Neuronal stem cell (in vitro differentiated cells): ENCODE measurements around the gene TFAP2B.

Source experiments
- DNase-seq: peaks from one replicate; pipeline ENCODE4 v3.0.0-alpha.2; 2013; ENCODE audit warnings: low spot score
- H2AFZ ChIP-seq: one replicate; pipeline ENCODE4 v1.6.1; 2013; ENCODE audit warnings: mild to moderate bottlenecking, low read length, inconsistent platforms
- H2AK5ac ChIP-seq: 2 replicates; pipeline ENCODE4 v1.6.1; 2013; ENCODE audit warnings: low read depth, mild to moderate bottlenecking, inconsistent platforms, low read length, moderate library complexity, mixed read lengths
- H2BK120ac ChIP-seq: 2 replicates; pipeline ENCODE4 v1.6.1; 2013; ENCODE audit warnings: low read depth, mild to moderate bottlenecking, inconsistent platforms, low read length, moderate library complexity, mixed read lengths
- H2BK12ac ChIP-seq: one replicate; pipeline ENCODE4 v1.6.1; 2013; ENCODE audit warnings: low read length, inconsistent platforms
- H2BK15ac ChIP-seq: 2 replicates; pipeline ENCODE4 v1.6.1; 2013; ENCODE audit warnings: mild to moderate bottlenecking, low read length, inconsistent platforms, mixed read lengths
- H2BK5ac ChIP-seq: one replicate; pipeline ENCODE4 v1.6.1; 2013; ENCODE audit warnings: inconsistent platforms, mild to moderate bottlenecking, low read length, moderate library complexity
- H3K14ac ChIP-seq: one replicate; pipeline ENCODE4 v1.6.1; 2013; ENCODE audit warnings: low read length, inconsistent platforms
- H3K18ac ChIP-seq: 2 replicates; pipeline ENCODE4 v1.6.1; 2013; ENCODE audit warnings: low read length, inconsistent platforms
- H3K23ac ChIP-seq: 2 replicates; pipeline ENCODE4 v1.6.1; 2013; ENCODE audit warnings: low read depth, mild to moderate bottlenecking, mixed read lengths, low read length, inconsistent platforms; ENCODE audit not compliant: poor library complexity
- H3K27ac ChIP-seq: replicated peaks from 3 replicates; pipeline ENCODE4 v1.5.1; 2013; ENCODE audit warnings: low read length, inconsistent platforms
- H3K27me3 ChIP-seq, 3 experiments: 2 replicates each; pipeline ENCODE4 v1.6.1; 2013; ENCODE audit warnings: low read length in 3 of 3, mild to moderate bottlenecking in 2 of 3, inconsistent platforms in 1 of 3, low read depth in 1 of 3, mixed read lengths in 1 of 3, moderate library complexity in 1 of 3; ENCODE audit not compliant: control insufficient read depth in 3 of 3, insufficient read depth in 3 of 3
- H3K36me3 ChIP-seq, 2 donors: replicated peaks in 1 of 2; 2 replicates each; pipeline ENCODE4 v1.6.1; 2013; ENCODE audit warnings: low read length in 2 of 2; ENCODE audit not compliant: control insufficient read depth in 2 of 2, insufficient read depth in 2 of 2
- H3K4ac ChIP-seq: 2 replicates; pipeline ENCODE4 v1.6.1; 2013; ENCODE audit warnings: inconsistent platforms, mild to moderate bottlenecking, low read length, moderate library complexity
- H3K4me1 ChIP-seq, 2 donors: 1 replicate in 1 of 2; 2 replicates in 1 of 2; pipeline ENCODE4 v1.6.1; 2013; ENCODE audit warnings: low read length in 2 of 2, low read depth in 1 of 2; ENCODE audit not compliant: control insufficient read depth in 2 of 2, insufficient read depth in 1 of 2
- H3K4me2 ChIP-seq: one replicate; pipeline ENCODE4 v1.6.1; 2013; ENCODE audit warnings: mild to moderate bottlenecking, low read length, inconsistent platforms; ENCODE audit not compliant: insufficient read depth, poor library complexity, severe bottlenecking
- H3K4me3 ChIP-seq, 2 donors: 2 replicates each; pipeline ENCODE4 v1.5.1; 2013; ENCODE audit warnings: low read length in 2 of 2, mild to moderate bottlenecking in 2 of 2, inconsistent platforms in 1 of 2, moderate library complexity in 1 of 2
- H3K79me1 ChIP-seq: one replicate; pipeline ENCODE4 v1.6.1; 2013; ENCODE audit warnings: low read depth, mild to moderate bottlenecking, inconsistent platforms, low read length, moderate library complexity
- H3K9ac ChIP-seq: one replicate; pipeline ENCODE4 v1.6.1; 2013; ENCODE audit warnings: mild to moderate bottlenecking, low read depth, low read length, inconsistent platforms; ENCODE audit not compliant: poor library complexity
- H3K9me3 ChIP-seq, 2 donors: replicated peaks in 1 of 2; 2 replicates each; pipeline versions ENCODE3 to v1.6.1; 2013; ENCODE audit warnings: low read length in 2 of 2, mild to moderate bottlenecking in 2 of 2, inconsistent platforms in 1 of 2, low read depth in 1 of 2, mixed read lengths in 1 of 2, moderate library complexity in 1 of 2; ENCODE audit not compliant: control insufficient read depth in 2 of 2, insufficient read depth in 1 of 2
- H4K8ac ChIP-seq: one replicate; pipeline ENCODE4 v1.6.1; 2013; ENCODE audit warnings: low read depth, mild to moderate bottlenecking, inconsistent platforms, low read length, moderate library complexity
- H4K91ac ChIP-seq: one replicate; pipeline ENCODE4 v1.6.1; 2013; ENCODE audit warnings: low read length, low read depth, mild to moderate bottlenecking, inconsistent platforms; ENCODE audit not compliant: poor library complexity
- WGBS, 2 donors: extraction: QIAGEN DNeasy Blood & Tissue Kit; methylation state at CpG; one replicate each; pipeline ENCODE4 v1.1.7; 2013; ENCODE audit warnings: missing lambda C conversion rate in 2 of 2, mixed read lengths in 1 of 2; ENCODE audit not compliant: insufficient read length in 2 of 2, insufficient replicate concordance in 1 of 2; ENCODE audit errors: extremely low coverage in 2 of 2; 5-methylcytosine and 5-hydroxymethylcytosine counted together

TFAP2B gene

GRCh38 chr6:50817646-50817950 is 1.1 kb upstream of the TFAP2B start:
- Histone ChIP-seq H4K91ac (no peak overlapping the region), H3K79me1 (no peaks in the 10 kb centered on the region), H3K18ac (no peak overlapping the region), H3K14ac (no peak overlapping the region), H3K23ac (no peak overlapping the region), H2BK12ac (no peak overlapping the region), H3K27me3 (peaks cover 23 to 69% (median 55%) of the 10 kb centered on the region in 3 experiments), H3K36me3 (no peaks in the 10 kb centered on the region), H3K4me1 (peaks cover 4 to 9% of the 10 kb centered on the region in 2 donors), H3K27ac (no peak overlapping the region), H2AFZ (no peak overlapping the region), H3K4ac (no peak overlapping the region), H3K9me3 (no peaks in the 10 kb centered on the region), H2BK5ac (no peak overlapping the region), H3K9ac (no peak overlapping the region), H2AK5ac (no peak overlapping the region), H3K4me2 (no peak overlapping the region), H3K4me3 (no peak overlapping the region), H2BK15ac (no peak overlapping the region), H2BK120ac (no peak overlapping the region), H4K8ac (no peak overlapping the region)
- no peak for DNase-seq
- no CpG with 5 or more reads among the region's 2 CpGs for WGBS, 2 donors

GRCh38 chr6:50818020-50818419 is 651 bp upstream of the TFAP2B start:
- Histone ChIP-seq H3K79me1 (no peaks in the 10 kb centered on the region), H3K4me2 (no peak overlapping the region), H3K27ac (no peak overlapping the region), H3K4ac (no peak overlapping the region), H3K27me3 (peaks cover 23 to 73% (median 60%) of the 10 kb centered on the region in 3 experiments), H3K4me3 (no peak overlapping the region), H3K9ac (no peak overlapping the region), H3K36me3 (no peaks in the 10 kb centered on the region), H2BK5ac (no peak overlapping the region), H2BK12ac (no peak overlapping the region), H2BK15ac (no peak overlapping the region), H2BK120ac (no peak overlapping the region), H4K8ac (no peak overlapping the region), H3K23ac (no peak overlapping the region), H2AK5ac (no peak overlapping the region), H3K4me1 (peaks cover 4 to 9% of the 10 kb centered on the region in 2 donors), H3K14ac (no peak overlapping the region), H2AFZ (no peak overlapping the region), H3K9me3 (no peaks in the 10 kb centered on the region), H3K18ac (no peak overlapping the region), H4K91ac (no peak overlapping the region)
- no CpG with 5 or more reads among the region's 6 CpGs for WGBS, 2 donors
- no peak for DNase-seq

GRCh38 chr6:50819466-50819903 is 814 bp downstream of the TFAP2B start:
- Histone ChIP-seq H4K8ac (no peak overlapping the region), H3K79me1 (no peaks in the 10 kb centered on the region), H3K36me3 (no peaks in the 10 kb centered on the region), H3K4ac (no peak overlapping the region), H3K4me3 (no peak overlapping the region), H2BK120ac (no peak overlapping the region), H2AK5ac (no peak overlapping the region), H3K27ac (no peak overlapping the region), H3K18ac (peak overlapping the region; percentile 35), H3K9ac (peak overlapping the region; percentile 51), H3K9me3 (peaks cover 0 to 3% of the 10 kb centered on the region in 2 donors), H2BK15ac (no peak overlapping the region), H2BK5ac (no peak overlapping the region), H2AFZ (peak overlapping the region; percentile 64), H2BK12ac (no peak overlapping the region), H3K23ac (peak overlapping the region; percentile 61), H4K91ac (no peak overlapping the region), H3K4me1 (peaks cover 4 to 11% of the 10 kb centered on the region in 2 donors), H3K27me3 (peaks cover 31 to 88% (median 74%) of the 10 kb centered on the region in 3 experiments), H3K4me2 (peak overlapping the region; percentile 13), H3K14ac (no peak overlapping the region)
- no peak for DNase-seq
- WGBS, 2 donors: no CpG with 5 or more reads among the region's 45 CpGs

GRCh38 chr6:50819904-50820868 is 1.5 kb downstream of the TFAP2B start:
- WGBS, 2 donors: 100% methylated on average over 1 of the region's 58 CpGs; no CpG with 5 or more reads in 1 of the 2 donors
- Histone ChIP-seq H3K23ac (peak overlapping the region; percentile 61), H3K36me3 (no peaks in the 10 kb centered on the region)

More at GRCh38 chr6:50819904-50820868, 1.5 kb downstream of the TFAP2B start:
- no peak for DNase-seq
- Histone ChIP-seq H3K9ac (peak overlapping the region; percentile 51), H3K18ac (peak overlapping the region; percentile 35), H3K4me1 (peaks cover 4 to 11% of the 10 kb centered on the region in 2 donors), H3K4ac (no peak overlapping the region), H2AFZ (peak overlapping the region; percentile 64), H2BK5ac (no peak overlapping the region), H3K4me2 (peak overlapping the region; percentile 13), H2AK5ac (no peak overlapping the region), H2BK12ac (no peak overlapping the region), H2BK120ac (no peak overlapping the region), H3K27ac (no peak overlapping the region), H4K8ac (no peak overlapping the region), H2BK15ac (no peak overlapping the region), H3K79me1 (no peaks in the 10 kb centered on the region), H3K4me3 (no peak overlapping the region), H3K27me3 (peaks cover 31 to 92% (median 79%) of the 10 kb centered on the region in 3 experiments), H4K91ac (no peak overlapping the region), H3K9me3 (peaks cover 0 to 3% of the 10 kb centered on the region in 2 donors), H3K14ac (no peak overlapping the region)
